LHCN-M2 (cell line): ENCODE results near the gene PPP2R5A. TPM values are rescaled to one million over a fixed set of nuclear protein-coding genes. Genes with fewer than 3 reads are reported as not detected.
"Not testable (repeated sequence)": the region's sequence is repeated elsewhere in the genome, so short reads cannot be mapped to it uniquely, and the experiment has no call there.

Source experiments
- DNase-seq: peaks from one replicate; pipeline ENCODE4 v3.0.0-alpha.2; 2012; ENCODE audit warnings: low read depth
- total RNA-seq: library from RNA; depleted of rRNA; stranded (reverse); fragments of >200 nt; gene quantifications from 2 replicates; pipeline ENCODE4 v1.2.3, GENCODE V29; 2014

Gene PPP2R5A
- total RNA-seq, 1 experiment from 2014 or later: 11.5 TPM

- DNase-seq: peak; percentile 8
These were observed 70.2 kb downstream of the PPP2R5A start for GRCh38 chr1:212355230-212355969.

GRCh38 chr1:212359794-212360479, 74.7 kb downstream of the PPP2R5A start:
- no peak for DNase-seq

GRCh38 chr1:212364985-212365384, 79.8 kb downstream of the PPP2R5A start:
- DNase-seq: no peak

GRCh38 chr1:212366901-212367300, 81.7 kb downstream of the PPP2R5A start:
- no peak for DNase-seq

- no peak for DNase-seq
These were observed 82.4 kb downstream of the PPP2R5A start for GRCh38 chr1:212367474-212368072.

DNA sequence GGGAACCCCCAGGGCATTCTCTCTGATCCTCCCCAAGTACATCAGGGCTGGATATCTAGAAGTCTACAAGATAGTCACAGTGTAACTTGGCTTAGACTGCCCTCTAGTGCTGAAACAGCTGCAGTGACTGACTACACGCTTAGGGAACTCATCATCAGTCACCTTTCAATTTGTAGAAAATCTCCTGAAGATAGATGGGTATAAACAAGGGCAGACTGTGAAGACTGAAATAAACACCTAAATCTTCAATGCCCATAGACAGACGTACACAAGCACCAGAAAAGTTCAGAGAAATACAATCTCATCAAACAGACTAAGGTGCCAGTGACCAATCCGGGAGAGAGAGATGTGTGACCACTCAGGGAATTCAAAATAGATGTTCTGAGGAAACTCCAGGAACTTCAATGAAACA, 82.9 kb downstream of the PPP2R5A start:
- peak; percentile 67 for DNase-seq

GRCh38 chr1:212375986-212376385, 90.8 kb downstream of the PPP2R5A start:
- DNase-seq: no peak

- DNase-seq: no peak
These were observed 92.4 kb downstream of the PPP2R5A start for GRCh38 chr1:212377644-212378043.

DNA sequence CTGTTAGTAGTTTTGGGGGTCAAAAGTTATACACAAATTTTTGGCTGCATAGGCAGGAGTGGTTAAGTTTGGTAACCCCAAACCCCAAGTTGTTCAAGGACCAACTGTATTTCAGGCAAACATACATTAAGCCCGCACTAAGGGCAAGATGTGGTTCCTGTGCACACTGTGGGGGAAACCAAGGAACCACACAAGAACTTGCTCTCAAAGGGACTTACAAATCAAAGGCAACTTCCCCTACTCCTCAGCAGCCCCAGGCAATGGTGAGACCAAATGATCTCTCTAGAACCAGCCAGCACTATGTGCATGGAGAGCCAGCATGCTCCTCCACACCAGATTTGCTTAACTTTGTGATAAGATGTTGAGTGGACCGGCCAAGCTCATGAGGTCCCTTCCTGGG, 94.2 kb downstream of the PPP2R5A start:
- no peak for DNase-seq

DNA sequence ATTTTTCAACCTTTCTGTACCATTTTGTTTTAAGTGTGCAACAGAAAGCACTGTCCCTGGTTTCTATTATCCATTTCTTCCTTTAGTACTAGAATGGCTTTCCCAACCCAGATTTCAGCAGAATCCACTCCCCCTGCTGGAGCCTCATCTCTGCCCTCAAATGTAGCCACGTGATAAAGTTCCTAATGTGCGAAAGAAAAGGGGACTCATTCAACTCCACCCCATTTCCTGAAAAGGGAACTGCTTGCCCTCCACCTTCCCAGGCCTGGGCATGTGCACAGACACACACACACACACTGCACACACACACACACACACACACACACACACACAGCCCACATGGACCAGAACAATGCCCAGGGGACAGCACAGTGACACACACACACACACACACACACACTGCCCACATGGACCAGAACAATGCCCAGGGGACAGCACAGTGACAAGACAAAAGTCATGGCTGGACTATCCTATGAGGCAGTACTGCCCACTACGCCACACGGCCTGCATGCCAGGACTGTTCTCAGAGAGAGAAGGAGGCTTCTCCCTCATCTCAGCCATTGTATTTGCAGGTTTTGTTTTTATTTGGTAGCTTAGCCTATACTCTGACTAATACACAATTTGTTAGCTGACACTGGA, 96.3 kb downstream of the PPP2R5A start:
- DNase-seq: no peak

DNA sequence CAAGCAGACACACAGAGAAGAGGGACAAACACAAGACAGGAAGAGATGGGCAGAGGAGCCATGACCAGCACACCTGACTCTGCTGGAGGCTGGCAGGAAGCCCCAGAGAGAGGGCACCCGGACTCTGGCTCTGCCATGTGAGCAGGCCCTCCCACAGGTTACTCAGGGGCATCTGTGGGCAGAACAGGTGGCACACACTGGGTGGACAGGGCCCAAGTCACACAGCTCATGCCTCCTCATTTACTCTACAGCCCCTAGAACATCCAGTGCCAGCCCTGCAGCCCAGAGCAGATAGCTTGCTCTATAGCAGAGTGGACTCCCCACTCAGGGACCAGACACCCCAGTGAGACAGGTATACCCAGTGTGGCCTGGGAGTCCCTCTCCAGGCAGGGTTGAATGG, 100.8 kb downstream of the PPP2R5A start:
- no peak for DNase-seq

GRCh38 chr1:212388985-212389716, 103.9 kb downstream of the PPP2R5A start:
- DNase-seq: no peak

GRCh38 chr1:212395678-212396437, 110.6 kb downstream of the PPP2R5A start:
- not testable (repeated sequence) for DNase-seq

GRCh38 chr1:212396638-212397037, 111.4 kb downstream of the PPP2R5A start:
- DNase-seq: no peak

DNA sequence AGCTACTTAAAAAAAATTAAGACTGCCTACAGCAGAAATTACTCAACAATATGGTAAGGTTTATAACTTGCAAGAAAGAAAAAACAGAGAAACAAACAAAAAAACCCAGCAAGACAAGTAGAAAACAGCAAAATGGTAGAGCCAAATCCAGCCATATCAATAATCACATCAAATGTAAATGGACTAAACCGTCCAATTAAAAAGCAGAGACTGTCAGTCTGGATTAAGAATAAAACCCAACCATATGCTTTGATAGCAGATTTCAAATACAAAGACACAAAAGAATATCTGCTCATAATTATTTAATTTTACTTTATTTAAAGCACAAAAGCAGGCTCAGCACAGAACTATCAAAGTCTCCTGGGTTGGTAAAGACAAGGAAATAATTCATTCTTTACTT, 112.0 kb downstream of the PPP2R5A start:
- no peak for DNase-seq

- no peak for DNase-seq
These were observed 115.8 kb downstream of the PPP2R5A start for GRCh38 chr1:212401042-212401441.

DNA sequence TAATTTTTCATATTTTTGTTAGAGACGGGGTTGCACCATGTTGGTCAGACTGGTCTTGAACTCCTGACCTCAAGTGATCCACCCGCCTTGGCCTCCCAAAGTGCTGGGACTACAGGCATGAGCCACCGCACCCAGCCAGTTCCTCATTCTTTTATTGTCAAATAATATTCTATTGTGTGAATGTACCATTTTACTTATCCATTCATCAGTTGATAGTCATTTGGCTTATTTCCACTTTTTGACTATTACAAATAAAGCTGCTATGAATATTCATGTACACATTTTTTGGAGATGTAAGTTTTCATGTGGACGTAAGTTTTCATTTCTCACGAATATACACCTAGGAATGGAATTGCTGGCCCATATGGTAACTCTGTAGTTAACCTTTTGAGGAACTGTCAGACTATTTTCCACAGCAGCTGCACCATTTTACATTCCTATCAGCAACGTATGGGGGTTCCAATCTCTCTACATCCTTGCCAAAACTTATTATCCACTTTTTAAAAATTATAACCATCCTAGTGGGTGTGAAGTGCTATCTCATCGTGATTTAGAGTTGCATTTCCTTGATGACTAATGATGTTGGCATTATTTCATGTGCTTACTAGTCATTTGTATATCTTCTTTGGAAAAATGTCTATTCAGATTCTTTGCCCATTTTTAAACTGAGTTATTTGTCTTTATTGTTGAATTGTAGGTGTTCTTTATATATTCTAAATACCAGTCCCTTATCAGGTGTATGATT, 116.8 kb downstream of the PPP2R5A start:
- DNase-seq: peak; percentile 55

GRCh38 chr1:212402666-212403321, 117.6 kb downstream of the PPP2R5A start:
- no peak for DNase-seq

- DNase-seq: no peak
These were observed 125.1 kb downstream of the PPP2R5A start for GRCh38 chr1:212410231-212410820.
